Thoracic aorta (tissue), 2 donors: ENCODE data around the gene AGBL3. TPM values are rescaled to one million over a fixed set of nuclear protein-coding genes. Genes with fewer than 3 reads are reported as not detected.

ENCODE experiments used
- ATAC-seq: fragments of 150-250 bp; one replicate; pipeline ENCODE4 v1.8.0; 2017; ENCODE audit warnings: low read depth; ENCODE audit not compliant: insufficient number of reproducible peaks, low FRiP score
- DNase-seq: peaks from one replicate; pipeline ENCODE4 v3.0.0-alpha.2; 2020; ENCODE audit warnings: low spot score
- H3K27ac ChIP-seq, 2 donors: fragments of 200-600 bp; sonication (generic); 1 replicate in 1 of 2; 2 replicates in 1 of 2; pipeline ENCODE4 v1.5.1; 2016; ENCODE audit warnings: mild to moderate bottlenecking in 2 of 2, moderate library complexity in 2 of 2
- H3K27me3 ChIP-seq: fragments of 200-600 bp; sonication (generic); replicated peaks from 2 replicates; pipeline ENCODE4 v1.6.0; 2016; ENCODE audit warnings: mild to moderate bottlenecking; ENCODE audit not compliant: insufficient read depth
- H3K36me3 ChIP-seq: fragments of 200-600 bp; sonication (generic); one replicate; pipeline ENCODE4 v1.5.1; 2016
- H3K4me1 ChIP-seq, 2 donors: fragments of 200-600 bp; sonication (generic); 1 replicate in 1 of 2; 2 replicates in 1 of 2; pipeline versions ENCODE4 v1.5.1 to v1.6.0; 2016; ENCODE audit warnings: low read depth in 2 of 2, mild to moderate bottlenecking in 1 of 2; ENCODE audit not compliant: control insufficient read depth in 1 of 2
- H3K4me3 ChIP-seq: fragments of 200-600 bp; sonication (generic); 2 replicates; pipeline ENCODE4 v1.5.1; 2016; ENCODE audit warnings: mild to moderate bottlenecking
- H3K9me3 ChIP-seq: fragments of 200-600 bp; sonication (generic); 2 replicates; pipeline ENCODE4 v1.5.1; 2016
- CTCF ChIP-seq: fragments of 200-600 bp; sonication (generic); IDR thresholded peaks from one replicate; pipeline ENCODE4 v1.5.1; 2019; ENCODE audit warnings: antibody characterized with exemption
- total RNA-seq, 2 donors: library from RNA; depleted of rRNA; stranded (reverse); fragments of >200 nt; gene quantifications; one replicate each; pipeline versions ENCODE4 v1.1.0 to v1.2.3, GENCODE V29; 2016

The AGBL3 gene
- total RNA-seq, 2 donors from 2014 or later, result 0.28 to 0.54 TPM

DNA sequence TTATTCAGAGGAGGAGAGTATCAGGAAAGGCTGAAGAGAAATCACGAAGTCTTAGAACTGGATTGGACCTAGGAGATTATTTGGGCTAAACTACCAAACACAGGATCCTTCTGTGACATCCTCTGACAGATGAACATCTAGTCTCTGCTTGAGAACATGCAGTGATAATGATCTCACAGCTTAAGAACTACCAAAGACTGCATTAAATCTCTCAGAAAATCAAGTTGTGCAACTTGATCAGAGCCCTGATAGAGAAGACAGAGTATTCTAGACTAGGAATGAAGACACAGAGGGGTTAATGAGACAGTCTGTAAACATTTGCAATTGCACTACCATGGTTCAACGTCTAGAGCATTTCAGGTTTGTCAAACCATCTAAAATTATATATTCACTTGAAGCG is 37.1 kb upstream of the AGBL3 start:
- no peak for TF ChIP-seq CTCF
- Histone ChIP-seq H3K9me3 (no peaks in the 10 kb centered on the region), H3K27ac (peak overlapping the region in 1 of 2 donors; percentile 14), H3K27me3 (no peaks in the 10 kb centered on the region), H3K4me1 (peaks cover 0 to under 1% of the 10 kb centered on the region in 2 donors), H3K4me3 (no peak overlapping the region), H3K36me3 (peaks cover 55% of the 10 kb centered on the region)
- no peak for ATAC-seq
- DNase-seq, result no peak

DNA sequence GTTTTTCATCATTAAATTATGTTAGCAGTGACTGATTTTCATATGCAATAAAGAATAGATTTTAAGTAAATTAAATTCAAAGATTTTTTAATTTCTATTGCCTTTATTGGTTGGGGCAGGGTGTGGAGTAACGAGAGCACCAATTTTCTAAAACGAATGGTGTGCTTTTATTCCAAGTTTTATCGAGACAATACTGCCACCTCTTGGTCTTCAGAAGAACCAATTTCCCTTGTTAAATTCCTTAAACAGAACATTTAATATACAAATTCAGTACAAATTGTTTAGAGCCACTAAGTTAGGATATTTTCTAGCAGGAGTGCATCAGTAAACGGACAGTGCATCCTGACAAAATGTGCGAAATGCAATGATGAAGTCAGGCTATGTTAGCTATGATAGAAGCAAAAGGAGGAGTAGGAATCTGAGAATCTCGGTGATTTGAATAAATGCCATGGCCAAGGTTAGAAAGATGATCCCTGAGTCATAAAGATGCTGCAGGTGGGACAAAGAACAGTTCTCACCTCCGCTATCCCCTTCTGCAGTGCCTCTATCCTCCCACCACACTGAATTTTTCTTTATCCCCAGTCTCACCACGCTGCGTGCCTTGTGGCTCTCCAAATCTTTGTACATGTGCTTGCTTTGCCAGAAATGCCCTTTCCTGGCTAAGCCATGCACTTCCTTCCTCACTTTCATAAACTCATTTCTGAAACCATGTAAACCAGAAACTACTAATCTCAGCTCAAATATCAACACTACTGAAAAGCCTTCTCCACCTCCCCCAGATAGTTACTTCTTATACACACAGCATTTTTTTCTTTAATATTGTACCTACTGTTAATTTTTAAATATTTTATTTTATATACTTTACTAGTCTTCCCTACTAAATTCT is 31.9 kb upstream of the AGBL3 start:
- H3K36me3 ChIP-seq, result peaks cover 52% of the 10 kb centered on the region
- no peak overlapping the region for H3K4me3 ChIP-seq
- H3K27me3 ChIP-seq, result no peaks in the 10 kb centered on the region
- H3K27ac ChIP-seq, result peak overlapping the region in 1 of 2 donors; percentile 44
- no peaks in the 10 kb centered on the region for H3K9me3 ChIP-seq
- peaks cover 0 to 13% of the 10 kb centered on the region in 2 donors for H3K4me1 ChIP-seq
- DNase-seq (no peak), ATAC-seq (no peak)
- peak; percentile 46 for TF ChIP-seq CTCF

DNA sequence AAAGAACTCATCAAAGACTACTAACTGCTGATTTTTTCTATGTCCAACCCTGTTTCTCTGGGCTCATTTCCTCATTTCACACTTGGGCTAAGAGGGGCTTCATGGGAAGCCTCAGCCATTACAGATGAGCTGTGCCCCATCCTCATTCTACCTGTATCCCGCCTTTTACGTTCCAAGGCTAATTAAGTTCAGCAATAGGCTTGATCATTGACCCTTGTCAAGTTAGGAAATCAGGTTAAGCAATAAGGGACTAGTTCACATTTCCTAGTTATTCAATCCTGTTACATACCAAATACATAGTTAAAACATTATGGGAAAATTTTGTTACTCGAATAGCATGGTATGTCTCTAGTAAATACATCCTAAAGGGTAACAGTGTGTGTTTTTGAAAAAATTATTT is 29.3 kb upstream of the AGBL3 start:
- H3K27ac ChIP-seq, result no peak overlapping the region
- no peak for DNase-seq
- TF ChIP-seq CTCF, result no peak
- H3K36me3 ChIP-seq, result peaks cover 47% of the 10 kb centered on the region
- no peak for ATAC-seq
- no peaks in the 10 kb centered on the region for H3K27me3 ChIP-seq
- no peaks in the 10 kb centered on the region for H3K9me3 ChIP-seq
- H3K4me3 ChIP-seq, result no peak overlapping the region
- H3K4me1 ChIP-seq, result peaks cover 2 to 38% of the 10 kb centered on the region in 2 donors

DNA sequence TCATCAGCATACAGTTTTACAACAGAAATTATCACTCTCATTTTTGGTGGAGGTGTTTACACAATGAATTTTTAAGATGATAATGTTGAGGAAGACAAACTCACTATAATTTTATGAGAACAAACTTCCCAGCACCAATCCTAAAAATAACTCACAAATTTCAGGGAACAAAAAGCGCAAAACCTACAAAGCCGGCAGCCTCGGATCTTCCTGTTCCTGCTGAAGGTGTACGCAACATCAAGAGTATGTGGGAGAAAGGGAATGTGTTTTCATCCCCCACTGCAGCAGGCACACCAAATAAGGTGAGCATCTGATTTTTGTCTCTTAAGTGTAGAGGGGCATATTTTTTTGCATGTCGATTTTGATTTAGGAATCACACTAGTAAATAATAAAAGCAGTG is 26.5 kb upstream of the AGBL3 start:
- DNase-seq (no peak), ATAC-seq (no peak)
- Histone ChIP-seq H3K9me3 (no peaks in the 10 kb centered on the region), H3K36me3 (peaks cover 44% of the 10 kb centered on the region), H3K27ac (peak overlapping the region; percentile 44 to 64), H3K4me3 (no peak overlapping the region), H3K4me1 (peaks cover 22 to 59% of the 10 kb centered on the region in 2 donors), H3K27me3 (no peaks in the 10 kb centered on the region)
- TF ChIP-seq CTCF, result no peak

- no peaks in the 10 kb centered on the region for H3K27me3 ChIP-seq
- ATAC-seq (no peak), DNase-seq (no peak)
- H3K4me3 ChIP-seq, result no peak overlapping the region
- peaks cover 58% of the 10 kb centered on the region for H3K36me3 ChIP-seq
- H3K4me1 ChIP-seq, result peaks cover 29 to 81% of the 10 kb centered on the region in 2 donors
- H3K27ac ChIP-seq, result peak overlapping the region; percentile 39 to 64
- no peaks in the 10 kb centered on the region for H3K9me3 ChIP-seq
- no peak for TF ChIP-seq CTCF
Observed at GRCh38 chr7:134962270-134962780, 24.0 kb upstream of the AGBL3 start.
